Neural cell (in vitro differentiated cells): ENCODE data around the gene OBSL1. TPM values are rescaled to one million over a fixed set of nuclear protein-coding genes. Genes with fewer than 3 reads are reported as not detected.

Experiments
- H2AFZ ChIP-seq: fragments of 200-600, 300-800 bp; sonication (generic), shearing (Covaris generic); 2 replicates; pipeline ENCODE4 v1.6.0; 2014; ENCODE audit warnings: low read depth, mild to moderate bottlenecking, antibody characterized with exemption, low read length, moderate library complexity
- H3F3A ChIP-seq: fragments of 200-600 bp; shearing (Covaris generic); 2 replicates; pipeline ENCODE4 v1.6.1; 2016; ENCODE audit warnings: mild to moderate bottlenecking, moderate library complexity, mixed read lengths, antibody characterized with exemption, low read length; ENCODE audit not compliant: insufficient read depth, poor library complexity, severe bottlenecking
- H3K27ac ChIP-seq: fragments of 200-600, 300-800 bp; sonication (generic), shearing (Covaris generic); 2 replicates; pipeline ENCODE4 v1.5.1; 2014; ENCODE audit warnings: mild to moderate bottlenecking, low read length, moderate library complexity
- H3K27me3 ChIP-seq: fragments of 300-800, 200-600 bp; sonication (generic), shearing (Covaris generic); 2 replicates; pipeline ENCODE4 v1.6.0; 2014; ENCODE audit warnings: mild to moderate bottlenecking, low read depth, low read length, moderate library complexity; ENCODE audit not compliant: insufficient read depth
- H3K36me3 ChIP-seq: fragments of 300-800, 200-600 bp; sonication (generic), shearing (Covaris generic); 2 replicates; pipeline ENCODE4 v1.5.1; 2014; ENCODE audit warnings: mild to moderate bottlenecking, antibody characterized with exemption, low read length, moderate library complexity; ENCODE audit not compliant: insufficient read depth
- H3K4me2 ChIP-seq: fragments of 300-800, 200-600 bp; sonication (generic), shearing (Covaris generic); 2 replicates; pipeline ENCODE4 v1.6.0; 2014; ENCODE audit warnings: mild to moderate bottlenecking, low read length
- H3K4me3 ChIP-seq: fragments of 300-800, 200-600 bp; sonication (generic), shearing (Covaris generic); 2 replicates; pipeline ENCODE4 v1.5.1; 2014; ENCODE audit warnings: mild to moderate bottlenecking, low read length, moderate library complexity
- H3K79me2 ChIP-seq: fragments of 200-600 bp; shearing (Covaris generic); replicated peaks from 2 replicates; pipeline ENCODE4 v1.6.0; 2014; ENCODE audit warnings: mild to moderate bottlenecking, low read length, moderate library complexity; ENCODE audit not compliant: insufficient read depth
- H3K9ac ChIP-seq: fragments of 300-800, 200-600 bp; sonication (generic), shearing (Covaris generic); 2 replicates; pipeline ENCODE4 v1.6.1; 2016; ENCODE audit warnings: mild to moderate bottlenecking, low read length, mixed read lengths
- H3K9me2 ChIP-seq: fragments of 200-600 bp; shearing (Covaris generic); 2 replicates; pipeline ENCODE4 v1.6.1; 2016; ENCODE audit warnings: mild to moderate bottlenecking, low read length, mixed read lengths; ENCODE audit not compliant: insufficient read depth
- H3K9me3 ChIP-seq: fragments of 200-600, 300-800 bp; sonication (generic), shearing (Covaris generic); 2 replicates; pipeline ENCODE4 v1.6.1; 2016; ENCODE audit warnings: mild to moderate bottlenecking, mixed run types, low read length, moderate library complexity, mixed read lengths
- H4K20me1 ChIP-seq: fragments of 200-600 bp; shearing (Covaris generic); 2 replicates; pipeline ENCODE4 v1.6.1; 2016; ENCODE audit warnings: mild to moderate bottlenecking, mixed run types; ENCODE audit not compliant: insufficient read depth
- CTCF ChIP-seq: fragments of 450-650 bp; IDR thresholded peaks from 2 replicates; pipeline ENCODE4 v1.5.1; 2014; ENCODE audit warnings: antibody characterized with exemption, mild to moderate bottlenecking, moderate library complexity; ENCODE audit not compliant: poor library complexity, severe bottlenecking
- EP300 ChIP-seq: fragments of 450-650 bp; conservative IDR thresholded peaks from 2 replicates; pipeline ENCODE4 v1.6.1; 2014; ENCODE audit warnings: antibody characterized with exemption, mild to moderate bottlenecking, moderate library complexity; ENCODE audit not compliant: poor library complexity, severe bottlenecking
- EZH2 ChIP-seq: fragments of 200-600, 300-800 bp; shearing (Covaris generic), sonication (generic); IDR thresholded peaks from 2 replicates; pipeline ENCODE4 v1.6.1; 2014; ENCODE audit warnings: antibody characterized with exemption, low read length, borderline replicate concordance, mild to moderate bottlenecking; ENCODE audit not compliant: insufficient read depth, poor library complexity, severe bottlenecking
- MXI1 ChIP-seq: fragments of 450-650 bp; conservative IDR thresholded peaks from 2 replicates; pipeline ENCODE4 v1.6.1; 2014; ENCODE audit warnings: antibody characterized with exemption, mild to moderate bottlenecking; ENCODE audit not compliant: poor library complexity, severe bottlenecking
- POLR2AphosphoS5 ChIP-seq: IDR thresholded peaks from 2 replicates; pipeline ENCODE4 v1.6.1; 2012
- RAD21 ChIP-seq: fragments of 450-650 bp; conservative IDR thresholded peaks from 2 replicates; pipeline ENCODE4 v1.6.1; 2014; ENCODE audit warnings: antibody characterized with exemption, mild to moderate bottlenecking, moderate library complexity
- SMC3 ChIP-seq: fragments of 450-650 bp; conservative IDR thresholded peaks from 2 replicates; pipeline ENCODE4 v1.6.1; 2014; ENCODE audit warnings: antibody characterized with exemption, mild to moderate bottlenecking, moderate library complexity; ENCODE audit not compliant: poor library complexity
- TAF1 ChIP-seq: IDR thresholded peaks from 2 replicates; pipeline ENCODE4 v1.6.1; 2012; ENCODE audit warnings: low read depth
- polyA plus RNA-seq: library from polyadenylated mRNA; depleted of rRNA; stranded (reverse); fragments of >200 nt; gene quantifications from 2 replicates; pipeline ENCODE4 v1.2.3, GENCODE V29; 2014
- TF ChIP-seq, protein P1 (sequence below): IDR thresholded peaks from 2 replicates; pipeline ENCODE4 v1.6.1; 2012; ENCODE audit warnings: borderline replicate concordance

OBSL1 gene
- polyA plus RNA-seq, 1 donor from 2014 or later, result 59.7 TPM

DNA sequence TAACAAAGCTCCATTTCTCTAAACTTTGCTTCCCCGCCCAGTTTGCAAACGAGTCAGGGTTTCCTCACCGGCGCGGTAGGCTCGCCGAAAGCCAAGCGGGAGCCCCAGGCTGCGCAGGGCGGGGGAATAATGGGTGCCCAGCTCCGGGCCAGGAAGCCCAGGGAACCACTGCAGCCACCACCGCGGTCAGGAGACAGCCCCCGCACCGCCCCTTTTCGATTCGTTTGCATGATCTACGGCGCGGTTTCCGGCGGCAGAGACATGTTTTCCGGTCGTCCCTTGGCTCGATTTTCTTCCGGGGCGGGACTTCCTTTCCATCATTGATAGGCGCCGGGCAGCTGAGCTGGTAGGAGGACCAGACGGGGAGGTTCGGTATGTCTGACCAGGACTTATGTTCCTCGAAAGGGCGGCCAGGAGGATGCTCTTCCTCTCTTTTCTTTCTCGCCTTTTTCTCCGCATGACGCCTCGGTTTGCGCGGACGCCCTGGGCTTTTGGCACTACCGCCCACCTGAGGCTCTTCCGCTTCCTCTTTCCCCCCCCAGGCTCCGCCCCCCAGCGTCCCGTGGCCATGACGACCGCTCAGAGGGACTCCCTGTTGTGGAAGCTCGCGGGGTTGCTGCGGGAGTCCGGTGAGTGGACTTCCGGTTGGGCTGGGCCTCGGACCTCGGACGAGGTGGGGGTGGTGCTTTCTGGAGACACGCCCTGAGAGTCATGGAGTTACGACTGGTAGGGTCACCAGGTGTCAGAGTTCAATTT, 26.4 kb upstream of the OBSL1 start, which contains the start of gene STK11IP:
Gene STK11IP, plus strand, starts transcription at position 306 of the 756 bp plus-strand sequence. Its CDS starts 263 bp downstream, at position 569.
- no peaks in the 10 kb centered on the region for H3K36me3 ChIP-seq
- no peaks in the 10 kb centered on the region for H3K9me3 ChIP-seq
- no peaks in the 10 kb centered on the region for H3K79me2 ChIP-seq
- H3K4me3 ChIP-seq, result peak within 1 kb of the TSS; percentile 75
- H3F3A ChIP-seq, result no peaks in the 10 kb centered on the region
- H3K9me2 ChIP-seq, result no peaks in the 10 kb centered on the region
- H3K4me2 ChIP-seq, result peak within 1 kb of the TSS; percentile 72
- H4K20me1 ChIP-seq, result no peaks in the 10 kb centered on the region
- H3K9ac ChIP-seq, result peak within 1 kb of the TSS; percentile 83
- no peaks in the 10 kb centered on the region for H3K27me3 ChIP-seq
- H3K27ac ChIP-seq, result peak within 1 kb of the TSS; percentile 85
- TF ChIP-seq RAD21 (peak; percentile 53), TAF1 (peak; percentile 10), SMC3 (peak; percentile 53), POLR2AphosphoS5 (peak; percentile 80), CTCF (no peak), EZH2 (no peak), EP300 (peak; percentile 38), MXI1 (peak; percentile 93)
- TF ChIP-seq, protein P1, sequence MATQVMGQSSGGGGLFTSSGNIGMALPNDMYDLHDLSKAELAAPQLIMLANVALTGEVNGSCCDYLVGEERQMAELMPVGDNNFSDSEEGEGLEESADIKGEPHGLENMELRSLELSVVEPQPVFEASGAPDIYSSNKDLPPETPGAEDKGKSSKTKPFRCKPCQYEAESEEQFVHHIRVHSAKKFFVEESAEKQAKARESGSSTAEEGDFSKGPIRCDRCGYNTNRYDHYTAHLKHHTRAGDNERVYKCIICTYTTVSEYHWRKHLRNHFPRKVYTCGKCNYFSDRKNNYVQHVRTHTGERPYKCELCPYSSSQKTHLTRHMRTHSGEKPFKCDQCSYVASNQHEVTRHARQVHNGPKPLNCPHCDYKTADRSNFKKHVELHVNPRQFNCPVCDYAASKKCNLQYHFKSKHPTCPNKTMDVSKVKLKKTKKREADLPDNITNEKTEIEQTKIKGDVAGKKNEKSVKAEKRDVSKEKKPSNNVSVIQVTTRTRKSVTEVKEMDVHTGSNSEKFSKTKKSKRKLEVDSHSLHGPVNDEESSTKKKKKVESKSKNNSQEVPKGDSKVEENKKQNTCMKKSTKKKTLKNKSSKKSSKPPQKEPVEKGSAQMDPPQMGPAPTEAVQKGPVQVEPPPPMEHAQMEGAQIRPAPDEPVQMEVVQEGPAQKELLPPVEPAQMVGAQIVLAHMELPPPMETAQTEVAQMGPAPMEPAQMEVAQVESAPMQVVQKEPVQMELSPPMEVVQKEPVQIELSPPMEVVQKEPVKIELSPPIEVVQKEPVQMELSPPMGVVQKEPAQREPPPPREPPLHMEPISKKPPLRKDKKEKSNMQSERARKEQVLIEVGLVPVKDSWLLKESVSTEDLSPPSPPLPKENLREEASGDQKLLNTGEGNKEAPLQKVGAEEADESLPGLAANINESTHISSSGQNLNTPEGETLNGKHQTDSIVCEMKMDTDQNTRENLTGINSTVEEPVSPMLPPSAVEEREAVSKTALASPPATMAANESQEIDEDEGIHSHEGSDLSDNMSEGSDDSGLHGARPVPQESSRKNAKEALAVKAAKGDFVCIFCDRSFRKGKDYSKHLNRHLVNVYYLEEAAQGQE, result peak; percentile 66
- H2AFZ ChIP-seq, result peak within 1 kb of the TSS; percentile 51

- TF ChIP-seq SMC3 (no peak), MXI1 (no peak), POLR2AphosphoS5 (no peak), TAF1 (no peak), RAD21 (no peak), EZH2 (no peak), CTCF (no peak), EP300 (no peak)
- TF ChIP-seq, protein P1, result no peak
- H3K4me2 ChIP-seq, result peak overlapping the region; percentile 70
- H2AFZ ChIP-seq, result peak overlapping the region; percentile 51
- no peaks in the 10 kb centered on the region for H3K9me2 ChIP-seq
- H3K27me3 ChIP-seq, result no peaks in the 10 kb centered on the region
- H3K9me3 ChIP-seq, result no peaks in the 10 kb centered on the region
- peak overlapping the region; percentile 75 for H3K4me3 ChIP-seq
- no peaks in the 10 kb centered on the region for H3K36me3 ChIP-seq
- H3K27ac ChIP-seq, result peak overlapping the region; percentile 85
- H3F3A ChIP-seq, result no peaks in the 10 kb centered on the region
- peak overlapping the region; percentile 83 for H3K9ac ChIP-seq
- H4K20me1 ChIP-seq, result no peaks in the 10 kb centered on the region
- H3K79me2 ChIP-seq, result no peaks in the 10 kb centered on the region
Measured at GRCh38 chr2:219596954-219597551, 25.7 kb upstream of the OBSL1 start.
